Epithelial cell of proximal tubule (primary cell): Measurements from ENCODE around the gene DDOST. TPM values are rescaled to one million over a fixed set of nuclear protein-coding genes. Genes with fewer than 3 reads are reported as not detected.

Source experiments
- DNase-seq: peaks from one replicate; pipeline ENCODE4 v3.0.0-alpha.2; 2011; ENCODE audit warnings: low read depth
- H3K4me3 ChIP-seq: 2 replicates; pipeline ENCODE4 v1.5.1; 2011; ENCODE audit warnings: low read depth, mild to moderate bottlenecking, low read length
- total RNA-seq: library from RNA; depleted of rRNA; stranded (reverse); fragments of >200 nt; gene quantifications from 2 replicates; pipeline ENCODE4 v1.2.3, GENCODE V29; 2015
- TF ChIP-seq, protein P1 (sequence below): conservative IDR thresholded peaks from 2 replicates; pipeline ENCODE4 v1.5.1; 2012; ENCODE audit warnings: low read depth, mild to moderate bottlenecking, low read length

DDOST gene
- total RNA-seq, 1 donor from 2014 or later = 191 TPM

DNA sequence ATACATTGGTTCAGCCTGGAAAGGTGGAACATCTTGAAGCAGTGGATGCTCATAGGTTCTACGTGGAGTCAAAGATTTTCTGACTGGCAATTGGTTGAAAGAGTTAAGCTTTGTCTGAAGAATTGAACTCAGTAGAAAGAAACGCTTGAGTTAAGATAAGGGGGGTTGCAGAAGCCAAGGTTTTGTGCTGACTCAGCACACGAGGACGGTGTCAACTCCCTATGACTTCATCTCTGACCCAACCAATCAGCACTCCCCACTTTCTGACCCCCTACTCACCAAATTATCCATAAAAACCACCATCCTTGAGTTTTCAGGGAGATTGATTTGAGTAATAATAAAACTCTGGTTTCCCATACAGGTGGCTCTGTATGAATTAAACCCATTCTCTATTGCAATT lies 30.4 kb downstream of the DDOST start:
- TF ChIP-seq, protein P1, sequence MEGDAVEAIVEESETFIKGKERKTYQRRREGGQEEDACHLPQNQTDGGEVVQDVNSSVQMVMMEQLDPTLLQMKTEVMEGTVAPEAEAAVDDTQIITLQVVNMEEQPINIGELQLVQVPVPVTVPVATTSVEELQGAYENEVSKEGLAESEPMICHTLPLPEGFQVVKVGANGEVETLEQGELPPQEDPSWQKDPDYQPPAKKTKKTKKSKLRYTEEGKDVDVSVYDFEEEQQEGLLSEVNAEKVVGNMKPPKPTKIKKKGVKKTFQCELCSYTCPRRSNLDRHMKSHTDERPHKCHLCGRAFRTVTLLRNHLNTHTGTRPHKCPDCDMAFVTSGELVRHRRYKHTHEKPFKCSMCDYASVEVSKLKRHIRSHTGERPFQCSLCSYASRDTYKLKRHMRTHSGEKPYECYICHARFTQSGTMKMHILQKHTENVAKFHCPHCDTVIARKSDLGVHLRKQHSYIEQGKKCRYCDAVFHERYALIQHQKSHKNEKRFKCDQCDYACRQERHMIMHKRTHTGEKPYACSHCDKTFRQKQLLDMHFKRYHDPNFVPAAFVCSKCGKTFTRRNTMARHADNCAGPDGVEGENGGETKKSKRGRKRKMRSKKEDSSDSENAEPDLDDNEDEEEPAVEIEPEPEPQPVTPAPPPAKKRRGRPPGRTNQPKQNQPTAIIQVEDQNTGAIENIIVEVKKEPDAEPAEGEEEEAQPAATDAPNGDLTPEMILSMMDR = no peak
- DNase-seq = no peak
- no peak overlapping the region for H3K4me3 ChIP-seq

DNA sequence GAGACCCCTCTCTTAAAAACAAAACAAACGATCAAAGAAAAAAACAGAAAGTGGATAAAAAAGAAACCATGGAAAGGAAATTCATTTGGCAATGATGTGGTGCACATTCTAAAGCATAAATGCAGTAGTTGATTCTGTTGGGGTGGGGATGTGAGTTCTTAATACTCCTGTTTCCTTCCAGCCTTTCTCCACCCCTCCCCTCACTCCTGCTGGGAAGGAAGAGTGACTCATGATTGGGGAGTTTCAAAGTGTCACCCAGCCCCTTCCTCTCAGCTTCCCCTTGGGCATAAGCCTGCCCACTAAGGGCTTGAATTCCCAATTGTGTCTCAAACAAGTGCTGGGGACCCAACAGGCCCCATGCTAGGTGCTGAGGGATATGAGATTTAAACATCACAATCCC lies 34.6 kb downstream of the DDOST start:
- no peak for DNase-seq
- H3K4me3 ChIP-seq = no peak overlapping the region
- TF ChIP-seq, protein P1 = no peak

DNA sequence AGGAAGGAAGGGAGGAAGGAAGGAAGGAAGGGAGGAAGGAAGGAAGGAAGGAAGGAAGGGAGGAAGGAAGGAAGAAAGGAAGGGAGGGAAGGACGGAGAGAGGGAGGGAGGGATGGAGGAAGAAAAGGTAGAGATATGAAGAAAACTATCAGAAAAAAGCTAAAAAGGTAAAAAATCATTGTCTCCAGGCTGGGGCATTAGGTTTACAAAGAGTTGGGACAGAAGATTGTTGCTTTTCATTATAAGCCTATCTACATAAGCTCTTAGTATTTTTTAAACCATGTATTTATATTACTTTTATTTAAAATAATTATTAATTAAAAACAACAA lies 35.1 kb downstream of the DDOST start:
- TF ChIP-seq, protein P1 = no peak
- H3K4me3 ChIP-seq = no peak overlapping the region
- DNase-seq = no peak

DNA sequence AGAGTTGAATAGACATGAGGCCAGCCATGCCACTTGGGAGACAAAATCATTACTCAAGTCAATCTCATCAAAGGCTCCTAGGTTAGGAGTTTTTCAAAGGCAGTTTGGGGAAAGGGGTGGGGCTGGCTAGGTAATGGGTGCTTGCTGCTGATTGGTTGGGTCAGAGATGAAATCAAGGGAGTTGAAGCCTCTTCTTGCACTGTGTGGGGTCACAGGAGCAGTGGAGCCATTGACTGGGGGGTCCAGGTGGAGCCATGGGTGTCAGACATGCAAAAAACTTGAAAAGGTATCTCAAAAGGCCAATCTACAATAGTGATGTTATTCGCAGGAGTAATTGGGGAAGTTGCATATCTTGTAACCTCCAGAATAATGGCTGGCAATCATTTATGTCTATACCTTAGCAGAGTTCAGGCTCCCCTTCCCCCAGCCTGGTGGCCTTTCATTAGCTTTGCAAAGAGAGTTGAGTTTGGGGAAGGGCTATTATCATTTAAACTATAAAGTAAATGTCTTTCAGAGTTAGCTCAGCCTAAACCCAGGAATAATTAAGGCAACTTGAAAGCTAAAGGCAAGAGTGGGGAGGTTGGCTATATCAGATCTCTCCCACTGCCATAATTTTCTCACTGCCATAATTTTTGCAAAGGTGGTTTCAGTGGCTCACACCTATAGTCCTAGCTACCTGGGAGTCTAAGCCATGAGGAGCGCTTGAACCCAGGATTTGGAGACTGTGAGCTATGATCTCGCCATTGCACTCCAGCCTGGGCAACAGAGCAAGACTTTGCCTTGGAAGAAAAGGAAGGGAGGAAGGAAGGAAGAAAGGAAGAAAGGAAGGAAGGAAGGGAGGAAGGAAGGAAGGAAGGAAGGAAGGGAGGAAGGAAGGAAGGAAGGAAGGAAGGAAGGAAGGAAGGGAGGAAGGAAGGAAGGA lies 35.7 kb downstream of the DDOST start:
- no peak for DNase-seq
- no peak overlapping the region for H3K4me3 ChIP-seq
- TF ChIP-seq, protein P1 = no peak

DNA sequence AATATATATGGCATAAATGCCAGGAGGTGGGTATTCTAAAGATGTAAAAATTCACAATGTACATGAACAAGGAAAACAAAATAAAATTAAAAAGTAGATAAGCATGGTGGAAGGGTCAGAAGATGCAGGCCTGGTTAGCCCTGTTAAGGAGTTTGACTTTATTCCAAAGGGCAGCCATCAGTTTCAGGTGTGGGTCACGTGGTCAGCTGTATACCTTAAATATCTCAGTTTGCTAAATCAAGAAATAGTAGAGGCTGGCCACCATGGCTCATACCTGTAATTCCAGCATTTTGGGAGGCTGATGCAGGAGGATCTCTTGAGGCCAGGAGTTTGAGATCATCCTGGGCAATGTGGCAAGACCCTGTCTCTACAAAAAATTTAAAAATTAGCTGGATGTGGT lies 36.5 kb downstream of the DDOST start:
- no peak for DNase-seq
- H3K4me3 ChIP-seq = no peak overlapping the region
- TF ChIP-seq, protein P1 = no peak

DNA sequence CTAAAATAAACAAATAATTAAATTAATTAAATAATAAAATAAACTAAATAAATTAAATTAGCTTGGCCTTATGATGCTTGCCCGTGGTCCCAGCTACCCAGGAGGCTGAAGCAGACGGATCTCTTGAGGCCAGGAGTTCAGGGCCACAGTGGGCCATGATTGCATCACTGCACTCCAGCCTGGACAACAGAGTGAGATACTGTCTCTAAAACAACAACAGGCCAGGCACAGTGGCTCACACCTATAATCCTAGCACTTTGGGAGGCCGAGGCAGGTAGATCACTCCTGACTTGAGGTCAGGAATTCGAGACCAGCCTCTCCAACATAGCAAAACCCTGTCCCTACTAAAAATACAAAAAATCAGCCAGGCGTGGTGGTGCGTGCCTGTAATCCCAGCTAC lies 40.2 kb downstream of the DDOST start:
- no peak overlapping the region for H3K4me3 ChIP-seq
- TF ChIP-seq, protein P1 = no peak
- no peak for DNase-seq

DNA sequence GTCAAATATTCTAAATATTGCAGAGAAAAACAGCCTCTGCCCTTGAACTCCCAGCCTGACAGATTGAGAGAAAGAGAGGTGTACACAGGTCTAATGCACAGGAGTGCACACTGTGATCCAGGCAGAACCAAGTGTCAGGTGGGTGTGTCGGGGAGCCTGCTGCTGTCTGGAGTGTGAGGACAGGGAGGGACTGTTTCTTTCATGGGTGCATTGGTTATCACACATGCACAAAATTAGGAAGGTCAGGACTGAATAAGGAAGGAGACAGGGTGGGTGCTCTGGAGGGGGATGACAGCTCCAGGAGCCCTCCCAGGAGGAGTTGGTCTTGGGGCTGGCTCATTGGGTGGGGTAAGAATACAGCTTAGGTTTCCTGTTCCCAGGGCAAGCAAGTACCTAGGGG lies 41.2 kb downstream of the DDOST start:
- TF ChIP-seq, protein P1 = no peak
- DNase-seq = no peak
- no peak overlapping the region for H3K4me3 ChIP-seq
